GM12878 (cell line): Measurements from ENCODE around the gene RAB29. TPM values are rescaled to one million over a fixed set of nuclear protein-coding genes. Genes with fewer than 3 reads are reported as not detected.

Source experiments
- JUNB ChIP-seq: IDR thresholded peaks from 2 replicates; pipeline ENCODE4 v1.6.1; 2016; ENCODE audit warnings: antibody characterized with exemption, mild to moderate bottlenecking
- polyA plus RNA-seq, 11 experiments: library from polyadenylated mRNA; depleted of rRNA in 4 of 11; unstranded in 6 of 11; stranded (reverse) in 5 of 11; fragments of >200 nt; fragmentation: Nextera tagmentation in 4 of 11; fragmentation: Illumina TruSeq in 1 of 11; extraction: Ambion mirVana in 4 of 11; extraction: Trizol in 1 of 11; gene quantifications; 1 replicate in 1 of 11; 2 replicates in 10 of 11; pipeline versions ENCODE4 v1.2.1 to v1.2.3, GENCODE V29; 2011 to 2016; ENCODE audit warnings: inconsistent platforms in 2 of 11, missing spikeins in 2 of 11, low read depth in 1 of 11
- small RNA-seq: library from RNA; depleted of rRNA; stranded (forward); fragments of <200 nt; gene quantifications from one replicate; pipeline ENCODE3, GENCODE V24; 2014
- total RNA-seq, 4 experiments: library from RNA; depleted of rRNA in 3 of 4; stranded (reverse); fragments of >200 nt in 3 of 4; fragmentation: Illumina TruSeq in 1 of 4; extraction: Trizol in 1 of 4; gene quantifications; 2 replicates each; pipeline versions ENCODE4 v1.2.1 to v1.2.3, GENCODE V29; 2013 to 2021
- TF ChIP-seq, protein P1 (sequence below): fragments of 450-650 bp; conservative IDR thresholded peaks from 2 replicates; pipeline ENCODE4 v1.6.1; 2017; ENCODE audit warnings: mild to moderate bottlenecking, moderate library complexity

Gene RAB29
- total and polyA plus RNA-seq, 10 of the 15 experiments (the other 5 are each of a cell fraction or from before 2014, with no cell fraction given): 11.7 to 74.5 (median 15.0) TPM

DNA sequence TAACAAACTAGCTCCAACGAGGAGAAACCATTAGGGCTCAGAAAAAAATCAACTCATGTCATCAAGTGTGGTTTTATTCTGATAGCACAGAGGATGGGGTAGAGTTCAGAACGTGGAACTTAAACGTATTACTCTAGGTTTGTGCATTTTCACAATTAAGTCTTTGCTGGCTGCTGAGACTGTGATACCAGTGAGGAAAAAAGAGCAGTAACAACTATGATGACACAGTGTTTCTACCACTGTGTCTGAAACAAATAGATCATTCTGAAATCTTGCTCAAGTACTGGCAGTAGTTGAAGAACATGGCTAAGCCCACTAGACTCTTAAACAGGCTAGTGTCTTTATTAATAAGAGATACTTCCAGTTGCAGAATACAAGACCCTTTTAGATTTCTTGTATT is 56.3 kb downstream of the RAB29 start (continued):
- TF ChIP-seq, protein P1, sequence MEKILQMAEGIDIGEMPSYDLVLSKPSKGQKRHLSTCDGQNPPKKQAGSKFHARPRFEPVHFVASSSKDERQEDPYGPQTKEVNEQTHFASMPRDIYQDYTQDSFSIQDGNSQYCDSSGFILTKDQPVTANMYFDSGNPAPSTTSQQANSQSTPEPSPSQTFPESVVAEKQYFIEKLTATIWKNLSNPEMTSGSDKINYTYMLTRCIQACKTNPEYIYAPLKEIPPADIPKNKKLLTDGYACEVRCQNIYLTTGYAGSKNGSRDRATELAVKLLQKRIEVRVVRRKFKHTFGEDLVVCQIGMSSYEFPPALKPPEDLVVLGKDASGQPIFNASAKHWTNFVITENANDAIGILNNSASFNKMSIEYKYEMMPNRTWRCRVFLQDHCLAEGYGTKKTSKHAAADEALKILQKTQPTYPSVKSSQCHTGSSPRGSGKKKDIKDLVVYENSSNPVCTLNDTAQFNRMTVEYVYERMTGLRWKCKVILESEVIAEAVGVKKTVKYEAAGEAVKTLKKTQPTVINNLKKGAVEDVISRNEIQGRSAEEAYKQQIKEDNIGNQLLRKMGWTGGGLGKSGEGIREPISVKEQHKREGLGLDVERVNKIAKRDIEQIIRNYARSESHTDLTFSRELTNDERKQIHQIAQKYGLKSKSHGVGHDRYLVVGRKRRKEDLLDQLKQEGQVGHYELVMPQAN: no peak
- no peak for TF ChIP-seq JUNB
- TF ChIP-seq, all 136 proteins: peak for 0

Small RNAs within 50 kb of the gene (small RNA-seq; reads per million reads assigned to genes)
- gene RF00139: not detected

Other genes with a start within 250 kb of the RAB29 start
Only the 7 nearest of the 8 such genes appear.
- gene ELK4, start 143.5 kb downstream of the RAB29 start, total RNA-seq (2014; rRNA removed): 20.1 and 22.5 TPM in 2 replicates
- gene ELK4, start 143.5 kb downstream of the RAB29 start, total RNA-seq (2014; rRNA removed; fragmentation: Illumina TruSeq; extraction: Trizol): 36.2 and 39.0 TPM in 2 replicates
- gene ELK4, start 143.5 kb downstream of the RAB29 start, total RNA-seq (2021): 70.7 and 71.5 TPM in 2 replicates
- gene ELK4, start 143.5 kb downstream of the RAB29 start, polyA plus RNA-seq (2011; rRNA removed): 21.8 and 27.6 TPM in 2 replicates
- 24.6 and 32.2 TPM in 2 replicates for gene ELK4, start 143.5 kb downstream of the RAB29 start, polyA plus RNA-seq (2014; fragmentation: Illumina TruSeq; extraction: Trizol)
- 10 to 100 TPM in 1 of 2 experiments, 1 to 10 TPM in 1; 5.2 to 11.9 TPM for gene ELK4, start 143.5 kb downstream of the RAB29 start, polyA plus RNA-seq (2014; fragmentation: Nextera tagmentation; extraction: Ambion mirVana)
- 13.6 and 16.8 TPM in 2 replicates for gene ELK4, start 143.5 kb downstream of the RAB29 start, polyA plus RNA-seq (2014; rRNA removed)
- 1 to 10 TPM; 6.5 to 8.7 TPM for gene ELK4, start 143.5 kb downstream of the RAB29 start, polyA plus RNA-seq (2016; fragmentation: Nextera tagmentation; extraction: Ambion mirVana)
- 8.8 and 10.3 TPM in 2 replicates for gene SLC45A3, start 95.0 kb downstream of the RAB29 start, total RNA-seq (2014; rRNA removed)
- gene SLC45A3, start 95.0 kb downstream of the RAB29 start, total RNA-seq (2014; rRNA removed; fragmentation: Illumina TruSeq; extraction: Trizol): 3.8 and 4.4 TPM in 2 replicates
- 9.8 and 9.9 TPM in 2 replicates for gene SLC45A3, start 95.0 kb downstream of the RAB29 start, total RNA-seq (2021)
- gene SLC45A3, start 95.0 kb downstream of the RAB29 start, polyA plus RNA-seq (2011; rRNA removed): 6.5 and 10.2 TPM in 2 replicates
- gene SLC45A3, start 95.0 kb downstream of the RAB29 start, polyA plus RNA-seq (2014; fragmentation: Illumina TruSeq; extraction: Trizol): 3.7 and 3.9 TPM in 2 replicates
- under 1 TPM; 0.26 to 0.60 TPM for gene SLC45A3, start 95.0 kb downstream of the RAB29 start, polyA plus RNA-seq (2014; fragmentation: Nextera tagmentation; extraction: Ambion mirVana)
- gene SLC45A3, start 95.0 kb downstream of the RAB29 start, polyA plus RNA-seq (2014; rRNA removed): 7.2 and 7.5 TPM in 2 replicates
- 1 to 10 TPM; 1.2 to 1.4 TPM for gene SLC45A3, start 95.0 kb downstream of the RAB29 start, polyA plus RNA-seq (2016; fragmentation: Nextera tagmentation; extraction: Ambion mirVana)
- 55.4 and 81.8 TPM in 2 replicates for gene NUCKS1, start 25.3 kb downstream of the RAB29 start, total RNA-seq (2014; rRNA removed)
- 127 and 135 TPM in 2 replicates for gene NUCKS1, start 25.3 kb downstream of the RAB29 start, total RNA-seq (2014; rRNA removed; fragmentation: Illumina TruSeq; extraction: Trizol)
- gene NUCKS1, start 25.3 kb downstream of the RAB29 start, total RNA-seq (2021): 126 and 133 TPM in 2 replicates
- gene NUCKS1, start 25.3 kb downstream of the RAB29 start, polyA plus RNA-seq (2011; rRNA removed): 68.3 and 124 TPM in 2 replicates
- 98.4 and 130 TPM in 2 replicates for gene NUCKS1, start 25.3 kb downstream of the RAB29 start, polyA plus RNA-seq (2014; fragmentation: Illumina TruSeq; extraction: Trizol)
- gene NUCKS1, start 25.3 kb downstream of the RAB29 start, polyA plus RNA-seq (2014; fragmentation: Nextera tagmentation; extraction: Ambion mirVana): 10 to 100 TPM; 40.5 to 41.7 TPM
- gene NUCKS1, start 25.3 kb downstream of the RAB29 start, polyA plus RNA-seq (2014; rRNA removed): 47.3 and 60.3 TPM in 2 replicates
- gene NUCKS1, start 25.3 kb downstream of the RAB29 start, polyA plus RNA-seq (2016; fragmentation: Nextera tagmentation; extraction: Ambion mirVana): 10 to 100 TPM; 53.5 to 55.7 TPM
- 0.22 and 0.45 TPM in 2 replicates for gene SLC41A1, start 37.7 kb upstream of the RAB29 start, total RNA-seq (2014; rRNA removed)
- gene SLC41A1, start 37.7 kb upstream of the RAB29 start, total RNA-seq (2014; rRNA removed; fragmentation: Illumina TruSeq; extraction: Trizol): 0.22 and 0.28 TPM in 2 replicates
- gene SLC41A1, start 37.7 kb upstream of the RAB29 start, total RNA-seq (2021): 0.40 and 0.69 TPM in 2 replicates
- 10.6 and 11.3 TPM in 2 replicates for gene SLC41A1, start 37.7 kb upstream of the RAB29 start, polyA plus RNA-seq (2011; rRNA removed)
- 0.48 and 0.71 TPM in 2 replicates for gene SLC41A1, start 37.7 kb upstream of the RAB29 start, polyA plus RNA-seq (2014; fragmentation: Illumina TruSeq; extraction: Trizol)
- gene SLC41A1, start 37.7 kb upstream of the RAB29 start, polyA plus RNA-seq (2014; fragmentation: Nextera tagmentation; extraction: Ambion mirVana): under 1 TPM; 0.13 to 0.15 TPM
- 0.36 and 0.40 TPM in 2 replicates for gene SLC41A1, start 37.7 kb upstream of the RAB29 start, polyA plus RNA-seq (2014; rRNA removed)
- under 1 TPM; 0.24 to 0.96 TPM for gene SLC41A1, start 37.7 kb upstream of the RAB29 start, polyA plus RNA-seq (2016; fragmentation: Nextera tagmentation; extraction: Ambion mirVana)
- gene PM20D1, start 74.7 kb upstream of the RAB29 start, total RNA-seq (2014; rRNA removed): not detected in 2 replicates
- gene PM20D1, start 74.7 kb upstream of the RAB29 start, total RNA-seq (2014; rRNA removed; fragmentation: Illumina TruSeq; extraction: Trizol): not detected in 2 replicates
- not detected in 2 replicates for gene PM20D1, start 74.7 kb upstream of the RAB29 start, total RNA-seq (2021)
- not detected in 2 replicates for gene PM20D1, start 74.7 kb upstream of the RAB29 start, polyA plus RNA-seq (2011; rRNA removed)
- not detected in 2 replicates for gene PM20D1, start 74.7 kb upstream of the RAB29 start, polyA plus RNA-seq (2014; fragmentation: Illumina TruSeq; extraction: Trizol)
- not detected for gene PM20D1, start 74.7 kb upstream of the RAB29 start, polyA plus RNA-seq (2014; fragmentation: Nextera tagmentation; extraction: Ambion mirVana)
- gene PM20D1, start 74.7 kb upstream of the RAB29 start, polyA plus RNA-seq (2014; rRNA removed): not detected in 2 replicates
- gene PM20D1, start 74.7 kb upstream of the RAB29 start, polyA plus RNA-seq (2016; fragmentation: Nextera tagmentation; extraction: Ambion mirVana): not detected
- 0.11 and 0.17 TPM in 2 replicates for gene SLC26A9, start 168.0 kb upstream of the RAB29 start, total RNA-seq (2014; rRNA removed)
- gene SLC26A9, start 168.0 kb upstream of the RAB29 start, total RNA-seq (2014; rRNA removed; fragmentation: Illumina TruSeq; extraction: Trizol): 0.18 TPM in 2 replicates
- 0.11 and 0.15 TPM in 2 replicates for gene SLC26A9, start 168.0 kb upstream of the RAB29 start, total RNA-seq (2021)
- 0.20 and 0.33 TPM in 2 replicates for gene SLC26A9, start 168.0 kb upstream of the RAB29 start, polyA plus RNA-seq (2011; rRNA removed)
- gene SLC26A9, start 168.0 kb upstream of the RAB29 start, polyA plus RNA-seq (2014; fragmentation: Illumina TruSeq; extraction: Trizol): 0.22 and 0.32 TPM in 2 replicates
- gene SLC26A9, start 168.0 kb upstream of the RAB29 start, polyA plus RNA-seq (2014; fragmentation: Nextera tagmentation; extraction: Ambion mirVana): under 1 TPM; 0.11 to 0.15 TPM
- gene SLC26A9, start 168.0 kb upstream of the RAB29 start, polyA plus RNA-seq (2014; rRNA removed): 0.08 and 0.40 TPM in 2 replicates
- gene SLC26A9, start 168.0 kb upstream of the RAB29 start, polyA plus RNA-seq (2016; fragmentation: Nextera tagmentation; extraction: Ambion mirVana): under 1 TPM; 0.09 to 0.23 TPM
- gene RAB7B, start 227.9 kb upstream of the RAB29 start, total RNA-seq (2014; rRNA removed): not detected in 2 replicates
- not detected in 2 replicates for gene RAB7B, start 227.9 kb upstream of the RAB29 start, total RNA-seq (2014; rRNA removed; fragmentation: Illumina TruSeq; extraction: Trizol)
- not detected in 2 replicates for gene RAB7B, start 227.9 kb upstream of the RAB29 start, total RNA-seq (2021)
- gene RAB7B, start 227.9 kb upstream of the RAB29 start, polyA plus RNA-seq (2011; rRNA removed): not detected in 2 replicates
- gene RAB7B, start 227.9 kb upstream of the RAB29 start, polyA plus RNA-seq (2014; fragmentation: Illumina TruSeq; extraction: Trizol): not detected in 2 replicates
- not detected for gene RAB7B, start 227.9 kb upstream of the RAB29 start, polyA plus RNA-seq (2014; fragmentation: Nextera tagmentation; extraction: Ambion mirVana)
- gene RAB7B, start 227.9 kb upstream of the RAB29 start, polyA plus RNA-seq (2014; rRNA removed): 0.05 TPM in 1 of 2 replicates, not detected in the other
- under 1 TPM in 1 of 2 experiments, not detected in 1; 0.09 TPM for gene RAB7B, start 227.9 kb upstream of the RAB29 start, polyA plus RNA-seq (2016; fragmentation: Nextera tagmentation; extraction: Ambion mirVana)